Glomerular visceral epithelial cell (primary cell): ENCODE data around the gene PTPRE.

Experiments used
- DNase-seq: peaks from one replicate; pipeline ENCODE4 v3.0.0-alpha.2; 2016; ENCODE audit errors: extremely low spot score

PTPRE gene

DNA sequence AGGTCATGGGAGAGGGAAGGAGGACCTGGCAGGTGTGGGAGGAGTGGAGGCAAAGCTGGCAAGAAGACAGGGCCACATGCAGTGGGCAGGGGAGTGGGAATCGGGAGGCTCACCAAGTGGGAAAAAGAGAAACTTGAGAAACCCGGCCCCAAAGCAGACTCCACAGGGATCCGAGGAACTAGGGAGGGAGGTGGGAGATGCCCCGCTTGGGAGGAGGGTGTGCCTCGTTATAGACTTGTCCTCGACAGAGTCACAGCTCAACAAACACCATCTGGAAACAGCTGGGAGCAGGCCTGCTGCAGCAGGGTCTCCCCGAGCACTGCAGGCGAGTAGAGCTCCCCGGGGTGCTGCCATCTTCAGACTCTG, 164.5 kb downstream of the PTPRE start:
- DNase-seq, result no peak

DNA sequence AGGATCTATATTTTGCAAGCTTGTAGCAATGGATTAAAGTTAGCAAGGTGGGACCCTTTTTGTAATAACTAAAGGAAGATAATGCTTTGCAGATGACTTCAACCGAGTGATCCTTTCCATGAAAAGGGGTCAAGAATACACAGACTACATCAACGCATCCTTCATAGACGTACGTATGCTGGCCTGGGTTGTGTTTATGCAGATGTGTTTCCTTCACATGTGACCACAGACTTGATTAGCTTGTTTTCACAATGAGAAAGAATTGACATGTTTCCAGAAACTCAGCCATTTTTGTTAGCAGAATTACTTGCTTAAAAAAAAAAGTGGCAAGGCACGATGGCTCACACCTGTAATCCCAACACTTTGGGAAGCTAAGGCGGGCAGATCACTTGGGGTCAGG, 165.1 kb downstream of the PTPRE start:
- DNase-seq, result no peak

DNA sequence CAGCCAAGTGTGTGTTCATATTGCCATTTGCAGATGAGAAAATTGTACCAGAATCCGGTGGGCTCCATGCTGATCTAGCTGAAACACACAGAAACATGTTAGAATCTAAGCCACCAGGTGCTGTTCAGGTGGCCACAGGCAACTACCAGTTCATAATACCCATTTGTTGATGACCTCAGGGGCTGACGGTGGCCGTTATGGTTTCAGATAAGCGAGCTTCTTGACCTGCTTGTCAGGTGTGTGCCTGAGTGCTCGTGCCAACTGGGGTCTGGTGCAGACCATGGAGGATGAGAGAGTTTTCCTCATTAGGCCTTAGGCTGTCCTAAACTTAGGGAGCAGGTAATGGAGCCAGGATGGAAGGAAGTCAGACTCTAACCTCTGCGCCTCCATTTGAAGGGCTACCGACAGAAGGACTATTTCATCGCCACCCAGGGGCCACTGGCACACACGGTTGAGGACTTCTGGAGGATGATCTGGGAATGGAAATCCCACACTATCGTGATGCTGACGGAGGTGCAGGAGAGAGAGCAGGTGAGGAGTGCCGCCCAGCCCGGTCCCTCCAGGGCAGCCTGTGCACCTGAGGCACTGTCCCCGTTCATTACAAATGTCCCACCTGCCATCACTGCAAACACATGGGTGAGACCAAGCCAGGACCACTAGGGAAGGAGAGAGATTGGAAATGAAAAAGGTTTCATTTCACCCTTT, 166.2 kb downstream of the PTPRE start:
- no peak for DNase-seq

DNA sequence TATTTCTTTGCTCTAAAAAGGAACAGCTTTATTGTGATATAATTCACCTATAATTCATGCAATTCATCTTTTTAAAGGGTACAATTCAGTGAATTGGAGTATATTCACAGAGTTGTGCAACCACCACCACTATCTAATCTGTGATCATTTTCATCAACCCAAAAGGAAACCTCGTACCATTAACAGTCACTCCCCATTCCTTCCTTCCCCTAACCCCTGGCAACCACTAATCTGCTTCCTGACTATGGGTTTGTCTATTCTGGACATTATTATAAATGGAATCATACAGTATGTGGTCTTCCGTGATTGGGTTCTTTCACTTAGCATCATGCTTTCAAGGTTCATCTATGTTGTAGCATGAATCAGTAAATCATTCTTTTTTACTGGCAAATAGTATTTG, 167.0 kb downstream of the PTPRE start:
- no peak for DNase-seq

DNA sequence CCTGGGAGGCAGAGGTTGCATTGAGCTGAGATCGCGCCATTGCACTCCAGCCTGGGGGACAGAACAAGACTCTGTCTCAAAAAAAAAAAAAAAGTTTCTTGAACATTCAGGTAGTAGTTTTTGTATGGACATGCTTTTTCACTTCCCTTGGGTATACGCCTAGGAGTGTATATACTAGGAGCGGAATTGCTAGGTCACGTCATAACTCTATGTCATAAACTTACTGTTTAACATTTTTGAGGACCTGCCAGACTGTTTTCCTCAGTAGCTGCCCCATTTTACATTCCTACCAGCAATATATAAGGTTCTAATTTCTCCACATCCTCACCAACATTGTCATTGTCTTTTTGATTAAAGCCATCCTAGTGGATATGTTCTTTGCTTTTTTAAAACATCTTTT, 167.7 kb downstream of the PTPRE start:
- no peak for DNase-seq

DNA sequence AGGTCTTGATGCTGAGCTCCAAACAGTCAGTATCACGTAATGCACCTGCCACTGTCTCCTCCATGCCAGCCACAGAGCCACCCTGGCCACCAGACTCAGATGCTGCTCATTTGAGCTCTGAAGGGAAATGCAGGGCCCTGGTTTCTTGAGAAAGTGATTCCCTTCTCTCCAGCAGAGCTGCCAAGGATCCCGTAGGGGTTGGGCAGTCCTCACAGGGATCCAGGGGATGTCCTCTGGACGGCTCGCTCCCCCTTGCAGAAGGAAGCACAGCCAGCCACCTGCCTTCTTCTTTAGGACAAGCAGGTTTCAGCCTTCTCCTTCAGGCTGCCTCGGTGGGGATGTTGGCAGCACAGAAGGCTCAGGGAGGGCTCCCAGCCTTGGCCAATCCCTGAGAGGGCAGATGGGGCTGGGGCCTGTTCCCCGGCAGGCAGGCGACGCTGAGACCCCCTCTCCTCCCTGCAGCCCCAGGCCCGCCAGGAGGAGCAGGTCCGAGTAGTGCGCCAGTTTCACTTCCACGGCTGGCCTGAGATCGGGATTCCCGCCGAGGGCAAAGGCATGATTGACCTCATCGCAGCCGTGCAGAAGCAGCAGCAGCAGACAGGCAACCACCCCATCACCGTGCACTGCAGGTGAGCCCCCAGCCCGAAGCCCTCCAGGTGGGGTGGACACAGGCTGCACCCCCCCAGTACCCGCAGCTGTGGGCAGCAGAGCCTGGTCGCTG, 170.4 kb downstream of the PTPRE start:
- DNase-seq, result no peak

DNA sequence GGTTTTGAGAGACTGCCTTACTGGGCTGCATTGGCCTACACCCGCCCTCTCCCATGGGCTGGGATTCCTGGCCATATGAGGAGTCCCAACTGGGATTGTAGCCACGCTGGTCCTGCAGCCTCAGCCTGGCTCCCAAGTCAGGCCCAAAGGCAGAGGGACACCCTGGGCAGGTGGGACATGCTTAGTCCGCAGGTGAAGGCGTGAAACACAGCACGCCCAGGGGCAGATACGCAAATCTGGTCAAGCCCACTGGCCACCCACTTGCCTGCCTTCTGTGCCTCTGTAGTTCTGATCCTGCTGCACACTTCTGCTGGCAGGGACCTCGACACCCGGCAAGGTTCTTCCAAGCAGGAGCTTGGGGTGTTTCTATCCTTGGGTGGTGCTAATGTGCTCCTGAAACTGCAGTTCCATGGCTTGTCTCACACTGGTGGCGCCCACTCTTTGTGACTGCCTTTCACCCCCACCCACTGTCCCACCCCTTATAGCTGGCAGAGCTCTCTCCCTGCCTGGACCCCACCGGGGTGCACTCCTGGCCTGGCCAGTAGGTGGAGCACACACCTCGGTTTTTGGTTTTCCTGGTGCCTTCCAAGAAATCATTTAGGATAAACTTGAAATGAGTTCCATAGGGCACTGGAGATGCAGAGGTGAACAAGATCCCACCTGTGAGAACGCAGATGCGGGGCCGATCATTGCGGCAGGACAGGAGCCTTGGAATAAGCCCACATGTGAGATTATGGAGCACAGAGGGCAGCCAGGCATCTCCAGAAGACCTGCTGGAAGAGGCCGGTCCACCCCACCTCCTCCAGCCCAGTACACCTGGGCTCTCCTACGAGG, 171.4 kb downstream of the PTPRE start:
- DNase-seq, result peak; percentile 51

DNA sequence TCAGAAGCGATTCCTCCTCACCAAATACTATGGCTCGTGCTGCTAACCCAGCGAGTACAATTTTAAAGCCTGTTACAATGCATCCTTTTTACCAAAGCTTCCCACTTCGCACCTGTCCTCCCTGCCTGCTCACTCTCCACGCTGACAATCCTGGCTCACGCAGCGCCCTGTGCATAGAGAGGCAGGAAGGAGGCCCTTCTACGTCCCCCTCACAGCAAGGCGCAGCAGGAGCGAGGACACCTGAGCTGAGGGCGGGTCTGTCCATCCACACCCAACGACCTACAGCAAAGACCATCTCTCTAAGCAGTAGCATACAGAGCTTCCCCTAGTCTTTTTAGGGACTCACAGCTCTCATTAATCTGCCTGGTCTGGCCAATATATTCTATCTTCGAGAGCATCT, 173.3 kb downstream of the PTPRE start:
- no peak for DNase-seq

DNA sequence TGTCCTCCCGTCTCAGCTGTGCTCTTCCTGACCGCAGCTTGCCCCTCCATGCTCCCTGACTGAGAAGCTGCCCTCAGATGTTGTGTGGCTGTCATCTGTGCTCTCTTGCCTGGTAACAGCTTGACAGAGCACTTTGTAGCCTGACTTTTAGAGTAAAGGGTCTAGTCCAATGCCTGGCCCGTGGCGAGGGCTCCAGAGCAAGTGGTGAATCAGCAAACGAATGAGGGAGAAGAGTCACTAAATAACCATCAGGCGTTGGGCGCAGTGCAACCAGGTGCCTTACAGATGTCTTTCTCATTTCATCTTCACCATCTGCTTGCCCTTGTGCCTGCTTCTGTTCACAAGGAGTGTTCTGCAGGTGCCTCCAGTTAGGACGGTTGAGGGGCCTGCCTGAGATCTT, 173.7 kb downstream of the PTPRE start:
- no peak for DNase-seq

DNA sequence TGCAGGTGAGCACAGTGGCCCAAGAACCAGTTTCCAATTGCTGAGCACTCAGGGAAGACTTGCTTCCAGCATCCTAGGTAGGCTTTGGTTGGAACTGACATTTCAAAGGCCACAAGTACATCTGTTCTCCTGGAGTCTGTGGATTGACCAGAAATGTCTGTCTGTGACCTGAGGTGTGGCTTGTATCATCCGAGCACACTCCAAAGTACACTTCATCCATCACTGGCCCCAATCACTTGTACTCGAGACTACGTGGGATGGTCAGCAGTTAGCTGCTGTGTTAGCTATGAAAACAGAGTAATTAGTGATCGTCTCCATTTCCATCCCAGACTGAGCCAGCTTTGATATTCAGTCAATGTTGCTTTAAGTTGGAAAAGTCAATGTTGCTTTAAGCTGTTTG, 174.3 kb downstream of the PTPRE start:
- DNase-seq, result no peak

DNA sequence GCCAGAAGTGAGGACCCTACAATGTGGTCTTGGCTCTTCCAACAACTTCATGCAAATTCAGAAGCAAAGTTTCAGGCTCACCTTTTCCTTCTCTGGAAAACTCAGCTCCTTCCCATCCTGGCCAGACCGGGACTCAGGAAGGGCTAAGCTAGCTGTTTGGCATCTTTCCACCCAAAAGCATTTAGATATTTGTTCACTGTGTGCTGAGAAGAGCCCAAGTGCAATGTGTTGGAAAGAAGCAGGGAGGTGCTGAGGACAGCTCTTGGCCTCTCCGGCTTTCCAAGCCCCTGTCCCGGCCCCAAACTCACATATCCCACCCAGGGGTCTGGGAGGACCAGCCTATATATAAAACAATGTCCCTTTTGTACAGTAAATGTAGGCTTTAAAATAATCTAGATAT, 174.8 kb downstream of the PTPRE start:
- DNase-seq, result no peak

DNA sequence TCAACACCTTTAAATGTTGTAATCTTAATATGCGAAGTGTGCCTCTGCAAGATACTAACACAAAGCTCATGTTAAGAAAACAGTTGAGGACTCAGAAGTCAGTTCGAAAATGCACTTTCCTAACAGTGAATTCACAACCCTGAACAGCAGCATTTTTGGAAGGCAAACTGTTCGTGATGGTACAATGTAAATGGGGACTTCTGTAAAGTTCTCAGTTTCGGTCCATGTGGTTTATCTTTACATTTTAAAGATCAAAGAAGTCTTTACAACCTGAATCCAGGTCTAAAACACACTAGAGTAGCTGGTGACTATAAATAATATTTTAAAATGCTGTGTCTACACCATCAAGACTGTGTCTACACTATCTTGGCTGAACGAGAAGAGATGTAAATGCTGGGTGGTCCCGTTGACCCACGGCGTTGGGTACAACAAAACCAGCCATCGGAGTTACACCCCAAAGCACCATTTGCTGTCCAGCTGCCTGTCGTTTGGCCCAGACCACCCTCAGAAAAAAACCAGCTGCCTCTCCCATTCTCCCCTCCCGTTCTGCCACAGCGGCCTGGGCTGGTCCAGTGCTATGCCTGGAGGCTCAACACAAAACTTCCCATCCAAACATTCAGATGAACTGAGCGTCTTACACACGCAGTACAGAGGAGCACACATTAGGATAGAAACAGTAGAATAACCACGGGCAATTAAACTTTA, 176.4 kb downstream of the PTPRE start:
- DNase-seq, result no peak

DNA sequence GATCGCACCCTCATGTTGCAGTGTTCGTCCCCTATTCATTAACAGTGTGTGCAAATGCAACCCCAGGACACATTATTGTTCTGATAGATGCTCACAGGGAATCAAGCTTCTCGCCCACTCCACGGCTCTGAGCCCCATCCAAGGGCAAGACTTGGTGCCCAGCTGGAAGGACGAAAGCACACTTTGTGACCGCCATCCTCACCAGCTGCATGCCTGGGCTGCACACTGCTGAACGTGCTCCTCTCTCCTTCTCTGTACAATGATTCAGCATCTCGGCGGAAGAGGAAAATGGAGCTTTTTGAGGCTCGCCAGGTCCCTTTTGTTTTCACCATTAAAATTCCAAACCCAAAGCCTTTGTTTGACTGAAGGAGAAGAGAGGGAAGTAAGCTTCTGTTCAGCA, 177.5 kb downstream of the PTPRE start:
- no peak for DNase-seq

DNA sequence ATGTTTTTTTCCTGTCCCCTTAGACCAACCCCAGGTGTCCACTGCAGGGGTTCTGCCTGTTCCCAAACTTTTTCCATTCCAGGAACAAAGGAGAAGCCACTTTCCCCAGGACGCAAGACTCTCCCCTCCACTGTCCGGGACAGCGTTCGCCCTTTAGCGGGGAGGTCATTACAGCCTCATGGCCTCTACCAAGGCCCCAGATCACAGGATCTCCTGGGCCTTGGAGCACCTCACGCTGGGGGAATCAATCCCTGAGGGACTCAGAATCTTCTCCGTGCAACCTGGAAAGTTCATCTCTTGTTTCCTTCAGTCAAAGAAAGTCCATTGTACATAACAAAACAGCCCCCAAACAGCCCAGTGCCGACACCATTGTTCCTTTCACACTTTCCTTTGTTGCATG, 178.1 kb downstream of the PTPRE start:
- no peak for DNase-seq

DNA sequence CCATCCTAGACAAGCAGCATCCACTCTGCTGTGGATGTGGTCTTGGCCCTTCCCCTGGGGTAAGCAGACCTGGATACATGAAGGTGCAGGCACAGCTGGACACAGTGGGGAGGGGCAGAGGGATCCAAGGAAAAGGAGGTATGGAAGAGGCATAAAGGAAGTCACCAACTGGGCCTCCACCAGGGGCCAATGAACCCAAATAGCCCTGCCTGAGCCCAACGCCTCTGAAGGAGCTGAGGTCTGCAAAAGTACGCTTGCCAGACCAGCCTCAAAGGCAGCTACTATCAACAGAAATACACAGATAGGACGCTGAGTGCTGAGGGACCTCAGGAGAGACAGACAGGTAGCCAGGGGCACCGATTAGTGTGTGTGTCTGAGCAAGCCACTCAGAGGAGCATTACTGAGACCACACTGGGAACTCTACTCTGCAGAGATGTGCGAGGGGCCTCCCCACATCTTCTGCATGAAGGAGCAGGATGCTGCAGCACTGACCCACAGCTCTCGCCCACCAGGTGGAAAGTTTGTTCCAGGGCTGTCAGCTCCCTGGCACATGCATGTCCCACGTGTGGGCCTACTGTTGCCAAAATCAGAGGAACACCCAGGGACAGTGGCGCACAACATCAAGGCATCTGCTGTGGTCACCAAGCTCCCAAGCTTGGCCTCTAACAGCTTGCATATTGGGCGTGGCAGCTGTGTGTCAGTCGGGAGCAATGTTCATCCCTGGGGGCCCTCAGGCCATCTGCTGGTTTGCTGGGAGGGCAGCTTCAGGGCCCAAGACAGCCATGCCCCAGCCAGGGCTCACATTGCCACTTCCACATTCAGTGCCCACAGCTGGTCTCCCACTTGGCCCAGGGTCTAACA, 179.3 kb downstream of the PTPRE start:
- DNase-seq, result no peak

DNA sequence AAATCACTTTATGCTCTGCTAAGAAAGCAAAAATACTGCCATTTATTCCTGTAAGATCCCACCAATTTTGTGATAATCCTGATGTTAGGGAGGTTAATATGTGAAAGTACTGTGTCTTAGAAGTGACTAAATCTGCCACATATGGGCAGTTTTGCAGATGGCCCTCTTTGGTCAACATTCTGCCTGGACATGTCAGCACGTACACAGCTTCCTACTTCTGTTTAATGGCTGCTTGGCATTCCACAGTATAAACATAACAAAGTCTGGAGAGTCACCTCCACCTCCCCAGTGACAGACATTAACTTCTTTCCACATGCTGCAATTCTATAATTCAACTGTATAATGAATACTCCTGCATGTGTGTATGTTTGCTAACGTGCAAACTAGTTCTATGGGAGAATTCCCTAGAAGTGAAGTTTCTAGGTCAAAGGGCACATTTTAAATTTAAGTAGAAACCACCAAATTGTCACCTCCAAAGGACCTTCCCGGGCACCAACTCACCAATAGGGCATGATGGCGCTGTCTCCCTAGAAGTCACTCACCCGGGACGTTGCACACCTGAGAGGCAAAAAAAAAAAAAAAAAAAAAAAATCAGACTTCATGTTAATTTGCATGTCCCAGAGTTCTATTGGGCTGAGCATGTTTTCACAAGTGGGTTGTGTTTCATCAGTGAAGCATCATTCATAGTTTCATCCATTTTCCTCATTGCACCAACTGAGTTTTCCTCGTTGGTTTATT, 180.4 kb downstream of the PTPRE start:
- no peak for DNase-seq

DNA sequence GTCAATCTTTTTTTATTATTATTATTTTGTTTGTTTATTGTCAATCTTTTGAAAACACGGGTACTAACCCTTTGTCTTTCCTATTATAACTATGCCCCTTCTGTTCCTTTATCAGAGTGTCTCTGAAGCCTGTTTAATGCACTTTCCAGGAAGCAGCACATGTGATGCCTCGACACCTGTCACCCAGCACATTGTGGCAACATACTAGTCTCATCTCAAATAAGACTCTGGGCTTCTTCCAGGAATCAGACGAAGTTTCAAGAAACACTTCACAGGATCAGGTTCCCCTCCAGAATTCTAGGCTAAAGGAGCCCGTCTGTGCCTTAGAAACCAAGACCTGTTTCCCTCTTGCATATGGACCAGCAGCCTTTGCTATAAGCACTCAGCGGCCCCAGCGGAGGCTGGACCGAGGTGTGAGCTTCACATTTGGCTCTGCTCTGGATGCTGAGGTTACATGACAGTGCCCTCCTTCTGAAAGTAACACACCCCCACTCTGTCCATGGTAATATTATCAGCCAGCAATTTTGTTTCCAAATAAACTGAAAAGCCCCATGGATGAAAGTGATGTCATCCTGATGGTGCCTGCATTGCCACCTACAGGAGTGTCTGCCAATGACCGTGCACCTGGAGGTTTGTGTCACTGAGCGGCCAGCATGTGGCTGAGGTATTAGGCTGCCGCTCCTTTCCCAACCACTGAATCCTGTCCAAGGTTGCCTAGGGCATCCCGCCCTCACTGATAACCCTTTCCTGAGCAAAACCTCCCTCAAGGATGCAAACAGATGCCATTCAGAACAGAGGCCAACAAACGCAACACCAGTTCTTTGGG, 181.2 kb downstream of the PTPRE start:
- DNase-seq, result no peak

DNA sequence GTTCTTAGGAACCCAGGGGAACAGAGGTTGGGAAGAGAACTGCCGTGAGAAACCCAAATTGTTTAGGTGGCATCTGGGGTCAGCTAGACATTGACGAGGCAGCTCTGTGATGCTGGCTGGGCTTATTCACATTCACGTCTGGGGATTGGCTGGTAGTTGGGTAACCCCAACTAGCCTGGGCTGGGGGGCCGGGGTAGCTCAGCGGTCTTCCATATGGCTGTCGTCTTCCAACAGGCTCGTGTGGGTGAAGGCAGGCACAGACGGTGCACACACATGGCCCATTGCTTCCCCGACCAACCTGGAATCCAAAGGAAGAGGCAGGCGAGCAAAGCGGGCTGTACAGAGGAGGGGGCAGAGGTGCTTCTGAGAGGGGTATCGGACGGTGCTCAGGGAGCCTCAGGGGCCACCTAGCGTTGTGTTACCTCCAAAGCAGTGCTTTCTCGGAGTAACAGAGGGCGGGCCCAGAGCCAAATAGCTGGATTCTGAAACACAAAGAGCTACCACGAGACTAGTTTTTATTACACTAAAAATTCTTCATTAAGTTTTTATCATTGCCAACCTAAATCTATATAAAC, 184.8 kb downstream of the PTPRE start:
- no peak for DNase-seq

DNA sequence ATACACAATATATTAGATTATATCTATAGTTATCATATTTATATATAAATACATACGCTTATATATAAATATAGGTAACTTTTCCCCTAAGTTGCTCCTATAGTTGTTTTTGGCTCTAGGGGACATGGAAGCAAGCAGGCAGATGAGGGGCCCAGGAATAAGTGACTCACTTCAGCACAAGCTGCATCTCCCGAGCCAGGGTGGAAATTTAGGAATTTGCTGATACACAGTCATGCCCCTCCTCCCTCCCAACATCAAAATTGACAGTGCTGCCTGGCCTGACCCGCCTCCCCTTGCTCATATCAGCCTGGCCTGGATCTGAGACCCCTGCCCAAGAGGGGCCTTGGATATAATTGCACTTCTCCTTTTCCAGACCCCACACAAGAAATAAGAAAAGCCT, 185.6 kb downstream of the PTPRE start:
- DNase-seq, result no peak
